HepG2 (cell line): ENCODE results near the gene VCP. TPM values are rescaled to one million over a fixed set of nuclear protein-coding genes. Genes with fewer than 3 reads are reported as not detected.

ENCODE experiments used
- ATAC-seq: fragments of 200-7000 bp; cut with Tn5 transposase; 3 replicates; pipeline ENCODE4 v1.9.1; 2020; ENCODE audit warnings: mild to moderate bottlenecking, moderate library complexity
- BruUV-seq: library from RNA; stranded (reverse); fragments of 400-500 nt; replicated peaks from 2 replicates; lab custom pipeline; 2021; lab: Mats Ljungman, UMichigan
- CTCF ChIA-PET: fragments of 300-600 bp; formaldehyde crosslinking; extraction: SDS; loops from one replicate; lab custom pipeline; 2021; ENCODE audit warnings: low total read pairs, inconsistent platforms, low intra/inter-chr PET ratio; lab: Yijun Ruan, JAX
- POLR2A ChIA-PET: fragments of 350-600 bp; sonication (Branson Sonifier 250); formaldehyde crosslinking; loops from one replicate; lab custom pipeline; 2020; ENCODE audit warnings: antibody characterized with exemption, inconsistent platforms; lab: Yijun Ruan, JAX
- DNase-seq: peaks from one replicate; pipeline ENCODE4 v3.0.0-alpha.2; 2015; ENCODE audit warnings: low spot score
- FAIRE-seq: peaks from 3 replicates; lab custom pipeline; 2011; peaks lifted over from hg19 to GRCh38; lab: Jason Lieb, UNC
- H2AFZ ChIP-seq: one replicate; pipeline ENCODE4 v1.6.1; 2011; ENCODE audit warnings: low read length, inconsistent platforms
- H3K27ac ChIP-seq: fragments of 300-600 bp; 3 replicates; pipeline ENCODE4 v1.8.0; 2011; ENCODE audit warnings: mixed run types, mild to moderate bottlenecking, mixed read lengths, low read length, inconsistent platforms; ENCODE audit not compliant: insufficient read depth; ENCODE audit errors: extremely low read length
- H3K27me3 ChIP-seq, 2 experiments: fragments of 200-600 bp in 1 of 2; 2 replicates in 1 of 2; 3 replicates in 1 of 2; pipeline versions ENCODE4 v1.6.0 to v1.8.0; 2011; ENCODE audit warnings: low read length in 2 of 2, mild to moderate bottlenecking in 2 of 2, moderate library complexity in 2 of 2, inconsistent platforms in 1 of 2; ENCODE audit not compliant: insufficient read depth in 2 of 2, control insufficient read depth in 1 of 2
- H3K36me3 ChIP-seq, 2 experiments: fragments of 200-600 bp in 1 of 2; replicated peaks in 1 of 2; 2 replicates in 1 of 2; 3 replicates in 1 of 2; pipeline versions ENCODE4 v1.5.1 to v1.8.0; 2011; ENCODE audit warnings: low read length in 2 of 2, inconsistent platforms in 1 of 2; ENCODE audit not compliant: insufficient read depth in 2 of 2, control insufficient read depth in 1 of 2
- H3K4me1 ChIP-seq: 2 replicates; pipeline ENCODE4 v1.5.1; 2012; ENCODE audit warnings: low read length, inconsistent platforms; ENCODE audit not compliant: insufficient read depth
- H3K4me2 ChIP-seq: 2 replicates; pipeline ENCODE4 v1.6.0; 2011; ENCODE audit warnings: low read depth, low read length, inconsistent platforms
- H3K4me3 ChIP-seq, 3 experiments: fragments of 200-600 bp in 1 of 3; sonication (generic), shearing (Covaris generic) in 1 of 3; replicated peaks in 1 of 3; 2 replicates each; pipeline ENCODE4 v1.5.1; 2011 to 2016; ENCODE audit warnings: low read length in 3 of 3, inconsistent platforms in 2 of 3, low read depth in 2 of 3, mild to moderate bottlenecking in 2 of 3, control low read depth in 1 of 3, mixed read lengths in 1 of 3; ENCODE audit not compliant: insufficient read depth in 1 of 3
- H3K79me2 ChIP-seq: one replicate; pipeline ENCODE4 v1.6.1; 2011; ENCODE audit warnings: low read length, inconsistent platforms; ENCODE audit not compliant: insufficient read depth
- H3K9ac ChIP-seq: 2 replicates; pipeline ENCODE4 v1.6.0; 2011; ENCODE audit warnings: mild to moderate bottlenecking, low read depth, low read length, inconsistent platforms; ENCODE audit not compliant: insufficient read depth
- H3K9me3 ChIP-seq: 2 replicates; pipeline ENCODE4 v1.5.1; 2012; ENCODE audit warnings: mild to moderate bottlenecking, low read length
- H4K20me1 ChIP-seq: 2 replicates; pipeline ENCODE4 v1.6.0; 2011; ENCODE audit warnings: inconsistent platforms, mild to moderate bottlenecking, low read length, moderate library complexity; ENCODE audit not compliant: insufficient read depth
- CHD4 ChIP-seq: fragments of 200-600 bp; sonication (generic); IDR thresholded peaks from 2 replicates; pipeline ENCODE4 v1.7.0; 2017; ENCODE audit warnings: mild to moderate bottlenecking, low read length, borderline replicate concordance
- FIP1L1 ChIP-seq: fragments of 200-400 bp; formaldehyde crosslinking; IDR thresholded peaks from 2 replicates; pipeline ENCODE4 v1.6.1; 2018; ENCODE audit warnings: low read depth, mild to moderate bottlenecking, low read length, moderate library complexity, borderline replicate concordance; ENCODE audit not compliant: insufficient read depth
- MAFF ChIP-seq: IDR thresholded peaks from 2 replicates; pipeline ENCODE4 v1.6.1; 2011; ENCODE audit warnings: low read depth, low read length, improper control_type of control experiment
- PAWR ChIP-seq: sonication (generic); formaldehyde crosslinking; IDR thresholded peaks from 2 replicates; pipeline ENCODE4 v1.4.0; 2020; ENCODE audit warnings: missing genetic modification reagents, mild to moderate bottlenecking, borderline replicate concordance
- STAT6 ChIP-seq: sonication (generic); formaldehyde crosslinking; IDR thresholded peaks from 2 replicates; pipeline ENCODE4 v1.4.0; 2020; ENCODE audit warnings: missing genetic modification reagents, mild to moderate bottlenecking, borderline replicate concordance
- ZBTB44 ChIP-seq: sonication (generic); formaldehyde crosslinking; IDR thresholded peaks from 2 replicates; pipeline ENCODE4 v1.4.0; 2020; ENCODE audit warnings: missing genetic modification reagents
- ZBTB7B ChIP-seq: sonication (generic); formaldehyde crosslinking; IDR thresholded peaks from 2 replicates; pipeline ENCODE4 v1.4.0; 2020; ENCODE audit warnings: missing genetic modification reagents
- ZFYVE20 ChIP-seq: sonication (generic); formaldehyde crosslinking; IDR thresholded peaks from 2 replicates; pipeline ENCODE4 v1.8.0; 2023; ENCODE audit warnings: low read depth, mild to moderate bottlenecking, moderate library complexity, missing genetic modification reagents, borderline replicate concordance
- ZNF180 ChIP-seq: sonication (generic); formaldehyde crosslinking; IDR thresholded peaks from 2 replicates; pipeline ENCODE4 v1.4.0; 2020; ENCODE audit warnings: low read depth, missing genetic modification reagents, borderline replicate concordance
- ZNF30 ChIP-seq: sonication (generic); formaldehyde crosslinking; IDR thresholded peaks from 2 replicates; pipeline ENCODE4 v1.5.0; 2020; ENCODE audit warnings: mild to moderate bottlenecking, missing genetic modification reagents
- ZNF501 ChIP-seq: sonication (generic); formaldehyde crosslinking; IDR thresholded peaks from 2 replicates; pipeline ENCODE4 v1.5.1; 2020; ENCODE audit warnings: mild to moderate bottlenecking, moderate library complexity, missing genetic modification reagents
- WGBS: methylation state at CpG from one replicate; pipeline ENCODE4 v1.1.6; 2017; ENCODE audit warnings: low lambda C conversion rate; 5-methylcytosine and 5-hydroxymethylcytosine counted together
- in situ Hi-C: cut with HindIII; loops from 2 replicates; pipeline ENCODE4 v1.10.0; 2017; ENCODE audit warnings: low pct_unique_long_range_greater_than_20kb; ENCODE audit not compliant: extremely low pct_ligation_motif_present
- intact Hi-C: fragments of 100-400 bp; cut with micrococcal nuclease; formaldehyde crosslinking; loops from one replicate; pipeline ENCODE4 v1.10.0; 2022; ENCODE audit not compliant: unreplicated experiment
- polyA plus RNA-seq, 8 experiments: library from polyadenylated mRNA; depleted of rRNA in 3 of 8; stranded (reverse) in 7 of 8; unstranded in 1 of 8; fragments of >200 nt; fragmentation: Illumina TruSeq in 4 of 8; extraction: Trizol in 4 of 8; gene quantifications; 2 replicates each; pipeline versions ENCODE4 v1.2.1 to v1.2.3, GENCODE V29; 2011 to 2016; ENCODE audit warnings: low read depth in 4 of 8, missing spikeins in 1 of 8, mixed read lengths in 1 of 8; ENCODE audit not compliant: insufficient read depth in 1 of 8
- total RNA-seq, 5 experiments: library from RNA; depleted of rRNA; stranded (reverse); fragments of >200 nt; fragmentation: Illumina TruSeq; extraction: Trizol; gene quantifications; 2 replicates each; pipeline ENCODE4 v1.2.3, GENCODE V29; 2016; ENCODE audit warnings: low read depth in 1 of 5

Gene VCP
- total and polyA plus RNA-seq, 2 of the 13 experiments (the other 11 are each of a cell fraction or from before 2014, with no cell fraction given), result 143 to 391 TPM

- TF ChIP-seq PAWR, result peak; percentile 71; the same call in 1 of the 2 replicates
- TF ChIP-seq STAT6 (CRISPR knock-in tag), result peak; percentile 52; the same call in 1 of the 2 replicates
- TF ChIP-seq FIP1L1, result no peak
Observed at GRCh38 chr9:35116539-35116897, 44.1 kb upstream of the VCP start (continued).

- ATAC-seq, result peak; percentile 80
- Histone ChIP-seq H3K27ac (peak within 1 kb of the TSS; percentile 56), H3K79me2 (no peaks in the 10 kb centered on the region), H3K4me2 (peak within 1 kb of the TSS; percentile 100), H4K20me1 (no peaks in the 10 kb centered on the region), H3K4me1 (peaks cover 35% of the 10 kb centered on the region), H3K9me3 (no peaks in the 10 kb centered on the region), H3K9ac (peak within 1 kb of the TSS; percentile 62), H3K27me3 (no peaks in the 10 kb centered on the region; a peak in 1 of 5 replicates), H2AFZ (peak within 1 kb of the TSS; percentile 48), H3K4me3 (peak within 1 kb of the TSS; percentile 78 to 96 (median 79)), H3K36me3 (no peaks in the 10 kb centered on the region)
- in situ Hi-C loops, result loop anchor here (5.0 to 10.0 kb wide), 3 partner anchors 141 to 539 kb away; partner anchors contain the start of genes CCDC107, RMRP and SIT1
- no TSS peak for BruUV-seq
- CTCF ChIA-PET, result interaction anchor here (2.2 to 2.9 kb wide), 2 partner anchors 143 to 362 kb away, joined by 14 to 40 read pairs; no protein-coding TSS in a partner anchor
- FAIRE-seq, result peak; percentile 73
- 1% methylated on average over 40 of the region's 54 CpGs for WGBS
- intact Hi-C loops, result loop anchor here (1.0 to 5.0 kb wide), 3 partner anchors 142 to 361 kb away; no protein-coding TSS in a partner anchor
- DNase-seq, result peak; percentile 90
- POLR2A ChIA-PET, result interaction anchor here (0.8 to 2.9 kb wide), 9 partner anchors 13 to 307 kb away, joined by 3 to 34 read pairs (median 7); partner anchors contain the start of genes FANCG, PIGO, STOML2 and UNC13B
- TF ChIP-seq ZNF501 (CRISPR knock-in tag), result no peak
- no peak for TF ChIP-seq ZFYVE20
- TF ChIP-seq MAFF, result no peak
- TF ChIP-seq ZNF30 (CRISPR knock-in tag), result no peak
- TF ChIP-seq CHD4, result no peak; the same call in 1 of the 2 replicates
- no peak for TF ChIP-seq ZBTB7B
- TF ChIP-seq ZNF180, result no peak
- TF ChIP-seq ZBTB44 (CRISPR knock-in tag), result no peak
Observed at GRCh38 chr9:35115680-35116538, 43.5 kb upstream of the VCP start, which contains the start of gene ATOSB. ATOSB (minus strand) TSS chr9:35115862; CDS start chr9:35108274, 7,588 bp downstream.
